Measurements from ENCODE around the gene RASA3. TPM values are rescaled to one million over a fixed set of nuclear protein-coding genes. Genes with fewer than 3 reads are reported as not detected.

The RASA3 gene
- total RNA-seq, 4 donors from 2014 or later = 25.0 to 43.1 (median 30.2) TPM

- peaks cover 0 to 29% (median 0%) of the 10 kb centered on the region in 3 donors for H3K4me1 ChIP-seq
- H3K4me3 ChIP-seq = no peak overlapping the region
- ATAC-seq = peak; percentile 65
- H3K27ac ChIP-seq = peak overlapping the region in 3 of 4 donors; percentile 45 to 72 (median 62)
- no peak for TF ChIP-seq POLR2A (IDR thresholded peaks at IDR 0.05)
- peak; percentile 20 for TF ChIP-seq POLR2AphosphoS5 (IDR thresholded peaks at IDR 0.05)
- no peaks in the 10 kb centered on the region for H3K27me3 ChIP-seq
- no peaks in the 10 kb centered on the region for H3K9me3 ChIP-seq
- H3K36me3 ChIP-seq = peaks cover 0 to 75% of the 10 kb centered on the region in 2 donors
- 20 to 53% methylated on average over 2 to 6 of the region's 21 CpGs for WGBS, 2 donors (ENCODE audit: low coverage in 1 of 2)
These were observed 155.4 kb downstream of the RASA3 start for GRCh38 chr13:113976711-113977684.

GRCh38 chr13:113975416-113975815 lies 157.0 kb downstream of the RASA3 start:
- peaks cover 0 to 60% of the 10 kb centered on the region in 2 donors for H3K36me3 ChIP-seq
- no peak for ATAC-seq

GRCh38 chr13:113974304-113975281 lies 157.8 kb downstream of the RASA3 start:
- H3K4me1 ChIP-seq = peaks cover 0 to 40% (median 6%) of the 10 kb centered on the region in 3 donors
- H3K36me3 ChIP-seq = peaks cover 0 to 51% of the 10 kb centered on the region in 2 donors
- WGBS, 2 donors (ENCODE audit: low coverage in 1 of 2) = 83 to 90% methylated on average over 2 to 25 of the region's 56 CpGs
- no peaks in the 10 kb centered on the region for H3K27me3 ChIP-seq
- H3K27ac ChIP-seq = peak overlapping the region in 1 of 4 donors; percentile 39
- H3K4me3 ChIP-seq = no peak overlapping the region
- no peak for ATAC-seq
- TF ChIP-seq POLR2AphosphoS5 (IDR thresholded peaks at IDR 0.05) (no peak), EP300 (IDR thresholded peaks at IDR 0.05) (no peak), POLR2A (IDR thresholded peaks at IDR 0.05) (no peak)
- TF ChIP-seq, protein P1, sequence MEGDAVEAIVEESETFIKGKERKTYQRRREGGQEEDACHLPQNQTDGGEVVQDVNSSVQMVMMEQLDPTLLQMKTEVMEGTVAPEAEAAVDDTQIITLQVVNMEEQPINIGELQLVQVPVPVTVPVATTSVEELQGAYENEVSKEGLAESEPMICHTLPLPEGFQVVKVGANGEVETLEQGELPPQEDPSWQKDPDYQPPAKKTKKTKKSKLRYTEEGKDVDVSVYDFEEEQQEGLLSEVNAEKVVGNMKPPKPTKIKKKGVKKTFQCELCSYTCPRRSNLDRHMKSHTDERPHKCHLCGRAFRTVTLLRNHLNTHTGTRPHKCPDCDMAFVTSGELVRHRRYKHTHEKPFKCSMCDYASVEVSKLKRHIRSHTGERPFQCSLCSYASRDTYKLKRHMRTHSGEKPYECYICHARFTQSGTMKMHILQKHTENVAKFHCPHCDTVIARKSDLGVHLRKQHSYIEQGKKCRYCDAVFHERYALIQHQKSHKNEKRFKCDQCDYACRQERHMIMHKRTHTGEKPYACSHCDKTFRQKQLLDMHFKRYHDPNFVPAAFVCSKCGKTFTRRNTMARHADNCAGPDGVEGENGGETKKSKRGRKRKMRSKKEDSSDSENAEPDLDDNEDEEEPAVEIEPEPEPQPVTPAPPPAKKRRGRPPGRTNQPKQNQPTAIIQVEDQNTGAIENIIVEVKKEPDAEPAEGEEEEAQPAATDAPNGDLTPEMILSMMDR (IDR thresholded peaks at IDR 0.05) = no peak
- no peaks in the 10 kb centered on the region for H3K9me3 ChIP-seq

More at GRCh38 chr13:113975416-113975815, 157.0 kb downstream of the RASA3 start:
- TF ChIP-seq, protein P1 (IDR thresholded peaks at IDR 0.05) = no peak
- TF ChIP-seq EP300 (IDR thresholded peaks at IDR 0.05) = no peak
- TF ChIP-seq POLR2A (IDR thresholded peaks at IDR 0.05) = no peak
- no peak for TF ChIP-seq POLR2AphosphoS5 (IDR thresholded peaks at IDR 0.05)
- no peaks in the 10 kb centered on the region for H3K9me3 ChIP-seq
- H3K4me1 ChIP-seq = peaks cover 0 to 35% (median 6%) of the 10 kb centered on the region in 3 donors
- H3K27me3 ChIP-seq = no peaks in the 10 kb centered on the region
- no peak overlapping the region for H3K4me3 ChIP-seq
- H3K27ac ChIP-seq = peak overlapping the region in 2 of 4 donors; percentile 39 to 72
- no CpG with 5 or more reads among the region's 15 CpGs for WGBS, 2 donors (ENCODE audit: low coverage in 1 of 2)

DNA sequence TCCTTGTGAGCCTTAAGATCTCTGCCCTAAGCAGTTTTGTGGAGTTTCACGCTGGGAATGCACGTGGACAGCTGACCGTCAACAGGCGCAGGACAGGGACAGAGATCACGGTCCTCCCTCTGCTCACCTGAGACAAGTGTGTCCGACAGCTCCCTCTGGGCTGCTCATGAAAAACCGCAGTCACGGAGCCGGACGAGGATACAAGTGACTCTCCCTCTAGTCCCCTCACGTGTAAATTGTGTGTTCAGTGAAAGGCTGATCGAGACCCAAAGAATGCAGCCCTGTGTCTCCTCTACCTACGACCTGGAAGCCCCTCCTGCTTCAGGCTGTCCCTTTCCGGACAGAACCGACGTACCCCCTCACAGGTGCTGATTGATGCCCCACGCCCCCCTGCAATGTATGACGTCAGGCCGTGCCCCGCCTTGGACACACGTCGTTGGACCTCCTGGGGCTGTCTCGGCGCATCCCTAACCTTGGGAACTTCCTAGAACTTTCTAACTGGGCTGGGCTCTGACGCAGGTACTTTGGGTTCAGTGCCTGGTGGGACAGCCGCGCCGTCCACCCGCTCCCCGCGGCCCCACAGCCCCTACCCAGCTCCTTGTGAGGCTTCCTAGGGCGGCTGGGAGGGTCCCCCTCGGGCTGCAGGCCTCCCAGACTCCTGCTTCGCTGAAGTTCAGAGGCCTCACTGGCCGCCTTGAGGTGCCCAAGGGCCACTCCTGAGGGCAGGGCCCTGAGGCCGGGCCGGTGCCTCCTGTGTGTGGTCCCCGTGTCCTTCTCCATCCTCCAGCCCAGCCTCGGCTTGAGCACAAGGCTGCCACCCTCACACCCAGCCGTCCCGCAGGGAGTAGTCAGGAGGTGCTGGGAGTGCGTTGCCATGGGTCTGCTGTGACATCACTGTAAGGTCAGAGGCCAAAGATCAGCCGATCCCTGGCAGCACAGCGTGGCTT lies 158.9 kb downstream of the RASA3 start, which contains the start of gene C13orf46:
C13orf46 (minus strand) TSS at position 859 of the 947 bp plus-strand sequence; CDS start at position 780, 79 bp downstream.
- Histone ChIP-seq H3K27me3 (no peaks in the 10 kb centered on the region), H3K27ac (peak within 1 kb of the TSS in 3 of 4 donors; percentile 89 to 96 (median 89)), H3K4me1 (peaks cover 0 to 40% (median 6%) of the 10 kb centered on the region in 3 donors), H3K36me3 (peaks cover 0 to 40% of the 10 kb centered on the region in 2 donors), H3K4me3 (no peak within 1 kb of the TSS), H3K9me3 (no peaks in the 10 kb centered on the region)
- ATAC-seq = no peak
- WGBS, 2 donors (ENCODE audit: low coverage in 1 of 2) = 80% methylated on average over 5 of the region's 44 CpGs; no CpG with 5 or more reads in 1 of the 2 donors
- TF ChIP-seq POLR2AphosphoS5 (IDR thresholded peaks at IDR 0.05) (no peak), POLR2A (IDR thresholded peaks at IDR 0.05) (no peak), EP300 (IDR thresholded peaks at IDR 0.05) (no peak)
- TF ChIP-seq, protein P1 (IDR thresholded peaks at IDR 0.05) = no peak

All from gastroesophageal sphincter (tissue), 4 donors.